Thoracic aorta (tissue), 2 donors: Measurements from ENCODE around the gene TTC36. TPM values are rescaled to one million over a fixed set of nuclear protein-coding genes. Genes with fewer than 3 reads are reported as not detected.

ENCODE experiments used
- ATAC-seq: fragments of 150-250 bp; one replicate; pipeline ENCODE4 v1.8.0; 2017; ENCODE audit warnings: low read depth; ENCODE audit not compliant: insufficient number of reproducible peaks, low FRiP score
- DNase-seq: peaks from one replicate; pipeline ENCODE4 v3.0.0-alpha.2; 2020; ENCODE audit warnings: low spot score
- H3K27ac ChIP-seq, 2 donors: fragments of 200-600 bp; sonication (generic); 1 replicate in 1 of 2; 2 replicates in 1 of 2; pipeline ENCODE4 v1.5.1; 2016; ENCODE audit warnings: mild to moderate bottlenecking in 2 of 2, moderate library complexity in 2 of 2
- H3K27me3 ChIP-seq: fragments of 200-600 bp; sonication (generic); replicated peaks from 2 replicates; pipeline ENCODE4 v1.6.0; 2016; ENCODE audit warnings: mild to moderate bottlenecking; ENCODE audit not compliant: insufficient read depth
- H3K36me3 ChIP-seq: fragments of 200-600 bp; sonication (generic); one replicate; pipeline ENCODE4 v1.5.1; 2016
- H3K4me1 ChIP-seq, 2 donors: fragments of 200-600 bp; sonication (generic); 1 replicate in 1 of 2; 2 replicates in 1 of 2; pipeline versions ENCODE4 v1.5.1 to v1.6.0; 2016; ENCODE audit warnings: low read depth in 2 of 2, mild to moderate bottlenecking in 1 of 2; ENCODE audit not compliant: control insufficient read depth in 1 of 2
- H3K4me3 ChIP-seq: fragments of 200-600 bp; sonication (generic); 2 replicates; pipeline ENCODE4 v1.5.1; 2016; ENCODE audit warnings: mild to moderate bottlenecking
- H3K9me3 ChIP-seq: fragments of 200-600 bp; sonication (generic); 2 replicates; pipeline ENCODE4 v1.5.1; 2016
- CTCF ChIP-seq: fragments of 200-600 bp; sonication (generic); IDR thresholded peaks from one replicate; pipeline ENCODE4 v1.5.1; 2019; ENCODE audit warnings: antibody characterized with exemption
- total RNA-seq, 2 donors: library from RNA; depleted of rRNA; stranded (reverse); fragments of >200 nt; gene quantifications; one replicate each; pipeline versions ENCODE4 v1.1.0 to v1.2.3, GENCODE V29; 2016

Gene TTC36
- total RNA-seq, 2 donors from 2014 or later: 1.4 to 1.5 TPM

GRCh38 chr11:118497831-118498230, 29.4 kb upstream of the TTC36 start:
- Histone ChIP-seq H3K4me3 (no peak overlapping the region), H3K27ac (no peak overlapping the region), H3K4me1 (no peaks in the 10 kb centered on the region), H3K9me3 (no peaks in the 10 kb centered on the region), H3K27me3 (no peaks in the 10 kb centered on the region), H3K36me3 (peaks cover 77% of the 10 kb centered on the region)
- ATAC-seq (no peak), DNase-seq (no peak)
- TF ChIP-seq CTCF: no peak

GRCh38 chr11:118503216-118503615, 24.1 kb upstream of the TTC36 start:
- Histone ChIP-seq H3K27ac (no peak overlapping the region), H3K27me3 (no peaks in the 10 kb centered on the region), H3K9me3 (no peaks in the 10 kb centered on the region), H3K4me1 (no peaks in the 10 kb centered on the region), H3K36me3 (peaks cover 71% of the 10 kb centered on the region), H3K4me3 (no peak overlapping the region)
- TF ChIP-seq CTCF: no peak
- ATAC-seq (no peak), DNase-seq (no peak)

GRCh38 chr11:118511601-118512000, 15.7 kb upstream of the TTC36 start:
- ATAC-seq: no peak
- no peak for TF ChIP-seq CTCF
- DNase-seq: no peak
- H3K27me3 ChIP-seq: no peaks in the 10 kb centered on the region
- H3K36me3 ChIP-seq: peaks cover 65% of the 10 kb centered on the region
- no peak overlapping the region for H3K4me3 ChIP-seq
- no peaks in the 10 kb centered on the region for H3K4me1 ChIP-seq
- no peak overlapping the region for H3K27ac ChIP-seq
- H3K9me3 ChIP-seq: no peaks in the 10 kb centered on the region

GRCh38 chr11:118514103-118514502, 13.2 kb upstream of the TTC36 start:
- Histone ChIP-seq H3K4me3 (no peak overlapping the region), H3K36me3 (peaks cover 72% of the 10 kb centered on the region), H3K27ac (no peak overlapping the region), H3K9me3 (no peaks in the 10 kb centered on the region), H3K27me3 (no peaks in the 10 kb centered on the region), H3K4me1 (no peaks in the 10 kb centered on the region)
- DNase-seq: no peak
- ATAC-seq: no peak
- no peak for TF ChIP-seq CTCF

- peaks cover 64% of the 10 kb centered on the region for H3K36me3 ChIP-seq
- DNase-seq: no peak
Observed at GRCh38 chr11:118519549-118519948, 7.7 kb upstream of the TTC36 start.

More at GRCh38 chr11:118519549-118519948, 7.7 kb upstream of the TTC36 start:
- no peak overlapping the region for H3K4me3 ChIP-seq
- ATAC-seq: no peak
- no peaks in the 10 kb centered on the region for H3K9me3 ChIP-seq
- no peaks in the 10 kb centered on the region for H3K27me3 ChIP-seq
- H3K27ac ChIP-seq: no peak overlapping the region
- no peak for TF ChIP-seq CTCF
- no peaks in the 10 kb centered on the region for H3K4me1 ChIP-seq
